ENCODE measurements around the gene DLEU7. TPM values are rescaled to one million over a fixed set of nuclear protein-coding genes. Genes with fewer than 3 reads are reported as not detected.
A peak's percentile ranks its signal among the peaks of the same experiment; 100 is the strongest.

Gene DLEU7
- total RNA-seq, 1 donor from 2014 or later: not detected

DNA sequence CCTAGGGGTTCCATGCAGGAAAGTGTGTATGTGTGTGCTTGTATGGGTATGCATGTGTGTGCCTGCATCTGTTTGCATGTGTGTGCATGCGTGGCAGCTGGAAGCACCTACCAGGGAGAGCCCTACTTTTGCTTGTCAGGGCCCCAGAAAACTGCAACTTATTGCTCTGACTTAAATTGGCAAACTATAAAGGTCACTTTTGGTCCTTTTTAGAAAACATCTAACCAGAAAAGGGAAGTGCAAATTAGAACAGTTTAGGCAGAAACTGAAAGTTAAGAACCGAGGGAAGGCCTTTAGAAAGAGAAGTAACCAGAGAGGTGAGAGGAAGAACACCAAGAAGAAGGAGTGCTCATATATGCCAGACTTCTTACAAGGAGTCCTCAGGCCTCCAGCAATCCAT is 32.5 kb downstream of the DLEU7 start:
- Histone ChIP-seq H3K27ac (no peak overlapping the region), H3K4me3 (no peak overlapping the region), H3K27me3 (no peaks in the 10 kb centered on the region), H3K4me1 (no peaks in the 10 kb centered on the region), H3K9me3 (no peaks in the 10 kb centered on the region), H3K36me3 (no peaks in the 10 kb centered on the region)
- TF ChIP-seq, protein P1, sequence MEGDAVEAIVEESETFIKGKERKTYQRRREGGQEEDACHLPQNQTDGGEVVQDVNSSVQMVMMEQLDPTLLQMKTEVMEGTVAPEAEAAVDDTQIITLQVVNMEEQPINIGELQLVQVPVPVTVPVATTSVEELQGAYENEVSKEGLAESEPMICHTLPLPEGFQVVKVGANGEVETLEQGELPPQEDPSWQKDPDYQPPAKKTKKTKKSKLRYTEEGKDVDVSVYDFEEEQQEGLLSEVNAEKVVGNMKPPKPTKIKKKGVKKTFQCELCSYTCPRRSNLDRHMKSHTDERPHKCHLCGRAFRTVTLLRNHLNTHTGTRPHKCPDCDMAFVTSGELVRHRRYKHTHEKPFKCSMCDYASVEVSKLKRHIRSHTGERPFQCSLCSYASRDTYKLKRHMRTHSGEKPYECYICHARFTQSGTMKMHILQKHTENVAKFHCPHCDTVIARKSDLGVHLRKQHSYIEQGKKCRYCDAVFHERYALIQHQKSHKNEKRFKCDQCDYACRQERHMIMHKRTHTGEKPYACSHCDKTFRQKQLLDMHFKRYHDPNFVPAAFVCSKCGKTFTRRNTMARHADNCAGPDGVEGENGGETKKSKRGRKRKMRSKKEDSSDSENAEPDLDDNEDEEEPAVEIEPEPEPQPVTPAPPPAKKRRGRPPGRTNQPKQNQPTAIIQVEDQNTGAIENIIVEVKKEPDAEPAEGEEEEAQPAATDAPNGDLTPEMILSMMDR (IDR thresholded peaks at IDR 0.05): no peak
- intact Hi-C loops (cut with DNase I): no loop called here
- no peak for DNase-seq (ENCODE audit: low spot score in 2 of 2)

- no peak overlapping the region for H3K4me3 ChIP-seq
- H3K27ac ChIP-seq: no peak overlapping the region
- no peaks in the 10 kb centered on the region for H3K4me1 ChIP-seq
- no peak for DNase-seq (ENCODE audit: low spot score in 2 of 2)
- TF ChIP-seq, protein P1 (IDR thresholded peaks at IDR 0.05): no peak
- intact Hi-C loops (cut with DNase I): no loop called here
- no peaks in the 10 kb centered on the region for H3K36me3 ChIP-seq
- H3K9me3 ChIP-seq: no peaks in the 10 kb centered on the region
- no peaks in the 10 kb centered on the region for H3K27me3 ChIP-seq
These were observed 33.0 kb downstream of the DLEU7 start for GRCh38 chr13:50810468-50810867.

GRCh38 chr13:50809133-50810090 is 34.1 kb downstream of the DLEU7 start:
- Histone ChIP-seq H3K4me3 (no peak overlapping the region), H3K36me3 (no peaks in the 10 kb centered on the region), H3K9me3 (peaks cover 0 to 7% of the 10 kb centered on the region in 2 donors), H3K27me3 (no peaks in the 10 kb centered on the region), H3K27ac (no peak overlapping the region), H3K4me1 (no peaks in the 10 kb centered on the region)
- intact Hi-C loops (cut with DNase I): no loop called here
- TF ChIP-seq, protein P1 (IDR thresholded peaks at IDR 0.05): no peak
- DNase-seq (ENCODE audit: low spot score in 2 of 2): no peak

DNA sequence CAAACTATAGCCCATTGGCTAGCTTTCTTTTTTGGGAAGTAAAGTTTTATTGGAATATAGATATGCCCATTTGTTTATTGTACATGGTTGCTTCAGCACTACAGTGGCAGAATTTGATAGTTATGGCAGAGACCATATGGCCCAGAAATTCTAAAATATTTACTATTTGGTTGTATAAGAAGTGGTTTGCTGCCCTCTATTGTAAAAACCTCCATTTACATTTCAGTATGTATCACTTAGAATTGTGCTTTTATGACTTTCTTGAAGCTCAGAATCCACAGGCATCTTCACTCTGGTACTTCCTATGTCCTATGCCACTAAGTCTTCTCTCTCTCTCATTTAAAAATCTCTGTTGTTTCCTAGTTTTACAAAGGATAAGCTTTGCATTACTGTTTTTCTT is 37.7 kb downstream of the DLEU7 start:
- no peaks in the 10 kb centered on the region for H3K27me3 ChIP-seq
- DNase-seq (ENCODE audit: low spot score in 2 of 2): no peak
- TF ChIP-seq, protein P1 (IDR thresholded peaks at IDR 0.05): no peak
- intact Hi-C loops (cut with DNase I): no loop called here
- no peak overlapping the region for H3K4me3 ChIP-seq
- no peak overlapping the region for H3K27ac ChIP-seq
- peaks cover 0 to 3% of the 10 kb centered on the region in 2 donors for H3K4me1 ChIP-seq
- H3K9me3 ChIP-seq: peaks cover 0 to 7% of the 10 kb centered on the region in 2 donors
- H3K36me3 ChIP-seq: no peaks in the 10 kb centered on the region

GRCh38 chr13:50801087-50801931 is 42.2 kb downstream of the DLEU7 start:
- H3K27ac ChIP-seq: no peak overlapping the region
- no peaks in the 10 kb centered on the region for H3K36me3 ChIP-seq
- H3K4me1 ChIP-seq: peaks cover 0 to 5% of the 10 kb centered on the region in 2 donors
- no peak overlapping the region for H3K4me3 ChIP-seq
- H3K27me3 ChIP-seq: no peaks in the 10 kb centered on the region
- TF ChIP-seq, protein P1 (IDR thresholded peaks at IDR 0.05): peak; percentile 57 to 70 (median 63)
- DNase-seq (ENCODE audit: low spot score in 2 of 2): peak in 1 of 2 donors; percentile 64
- intact Hi-C loops (cut with DNase I): loop anchor here (2.0 to 5.0 kb wide), 3 partner anchors 269 to 824 kb away; no protein-coding TSS in a partner anchor
- peaks cover 0 to 7% of the 10 kb centered on the region in 2 donors for H3K9me3 ChIP-seq
